H9 (cell line): ENCODE results near the gene ARHGEF38. TPM values are rescaled to one million over a fixed set of nuclear protein-coding genes. Genes with fewer than 3 reads are reported as not detected.

ENCODE experiments used
- DNase-seq: peaks from one replicate; pipeline ENCODE4 v3.0.0-alpha.2; 2017
- H2AFZ ChIP-seq: one replicate; pipeline ENCODE4 v1.6.1; 2013; ENCODE audit warnings: mild to moderate bottlenecking, low read length, control low read depth, moderate library complexity
- H2AK5ac ChIP-seq: 2 replicates; pipeline ENCODE4 v1.6.1; 2013; ENCODE audit warnings: low read length, control low read depth, mixed read lengths; ENCODE audit not compliant: insufficient read length
- H2BK120ac ChIP-seq: one replicate; pipeline ENCODE4 v1.6.1; 2013; ENCODE audit warnings: low read depth, mild to moderate bottlenecking, low read length, control low read depth, inconsistent platforms; ENCODE audit not compliant: poor library complexity, severe bottlenecking
- H2BK12ac ChIP-seq: 2 replicates; pipeline ENCODE4 v1.6.1; 2013; ENCODE audit warnings: low read length, control low read depth, mixed read lengths, low read depth; ENCODE audit not compliant: insufficient read length
- H2BK15ac ChIP-seq: 2 replicates; pipeline ENCODE4 v1.6.1; 2013; ENCODE audit warnings: low read depth, low read length, control low read depth
- H2BK20ac ChIP-seq: one replicate; pipeline ENCODE4 v1.6.1; 2013; ENCODE audit warnings: low read depth, mild to moderate bottlenecking, low read length, control low read depth, inconsistent platforms; ENCODE audit not compliant: poor library complexity, severe bottlenecking
- H2BK5ac ChIP-seq: 2 replicates; pipeline ENCODE4 v1.6.1; 2013; ENCODE audit warnings: low read length, control low read depth, mixed read lengths; ENCODE audit not compliant: insufficient read length
- H3K14ac ChIP-seq: 2 replicates; pipeline ENCODE4 v1.6.1; 2013; ENCODE audit warnings: low read length, control low read depth; ENCODE audit not compliant: insufficient read depth
- H3K18ac ChIP-seq: 2 replicates; pipeline ENCODE4 v1.6.1; 2013; ENCODE audit warnings: low read depth, mild to moderate bottlenecking, mixed read lengths, low read length, control low read depth; ENCODE audit not compliant: insufficient read length
- H3K23ac ChIP-seq: 2 replicates; pipeline ENCODE4 v1.6.1; 2013; ENCODE audit warnings: low read length, control low read depth, mixed read lengths, low read depth; ENCODE audit not compliant: insufficient read length
- H3K23me2 ChIP-seq: 2 replicates; pipeline ENCODE4 v1.6.1; 2013; ENCODE audit warnings: low read depth, mild to moderate bottlenecking, mixed read lengths, low read length, control low read depth; ENCODE audit not compliant: insufficient read length, poor library complexity, severe bottlenecking
- H3K27ac ChIP-seq: 2 replicates; pipeline ENCODE4 v1.5.1; 2013; ENCODE audit warnings: low read length, control low read depth, mixed read lengths, low read depth; ENCODE audit not compliant: insufficient read length
- H3K27me3 ChIP-seq: 2 replicates; pipeline ENCODE4 v1.6.1; 2013; ENCODE audit warnings: low read length, control low read depth, inconsistent platforms; ENCODE audit not compliant: insufficient read depth
- H3K4ac ChIP-seq: 2 replicates; pipeline ENCODE4 v1.6.1; 2013; ENCODE audit warnings: low read depth, mild to moderate bottlenecking, control low read depth, inconsistent platforms, low read length, moderate library complexity
- H3K4me1 ChIP-seq: 2 replicates; pipeline ENCODE4 v1.6.1; 2013; ENCODE audit warnings: low read length, control low read depth, inconsistent platforms; ENCODE audit not compliant: insufficient read depth
- H3K4me2 ChIP-seq: 2 replicates; pipeline ENCODE4 v1.6.1; 2013; ENCODE audit warnings: low read length, control low read depth, mixed read lengths; ENCODE audit not compliant: insufficient read length, insufficient read depth
- H3K56ac ChIP-seq: 2 replicates; pipeline ENCODE4 v1.6.1; 2013; ENCODE audit warnings: low read depth, mild to moderate bottlenecking, mixed read lengths, low read length, control low read depth; ENCODE audit not compliant: insufficient read length
- H3K79me1 ChIP-seq: 2 replicates; pipeline ENCODE4 v1.6.1; 2013; ENCODE audit warnings: low read depth, mild to moderate bottlenecking, moderate library complexity, low read length, control low read depth, inconsistent platforms; ENCODE audit not compliant: insufficient read depth, poor library complexity, severe bottlenecking
- H3K79me2 ChIP-seq: 2 replicates; pipeline ENCODE4 v1.6.1; 2013; ENCODE audit warnings: low read length, control low read depth, inconsistent platforms; ENCODE audit not compliant: insufficient read depth
- H3K9ac ChIP-seq: 2 replicates; pipeline ENCODE4 v1.6.1; 2013; ENCODE audit warnings: low read length, control low read depth, mixed read lengths; ENCODE audit not compliant: insufficient read length; ENCODE audit errors: extremely low read depth
- H3K9me3 ChIP-seq: one replicate; pipeline ENCODE4 v1.6.1; 2013; ENCODE audit warnings: low read depth, low read length, inconsistent platforms; ENCODE audit not compliant: control insufficient read depth
- H3T11ph ChIP-seq: one replicate; pipeline ENCODE4 v1.6.1; 2013; ENCODE audit warnings: mild to moderate bottlenecking, low read length, control low read depth, inconsistent platforms
- H4K20me1 ChIP-seq: one replicate; pipeline ENCODE4 v1.6.1; 2013; ENCODE audit not compliant: control insufficient read depth, insufficient read length, insufficient read depth
- H4K5ac ChIP-seq: 2 replicates; pipeline ENCODE4 v1.6.1; 2013; ENCODE audit warnings: low read depth, mild to moderate bottlenecking, mixed read lengths, low read length, control low read depth; ENCODE audit not compliant: insufficient read length
- H4K8ac ChIP-seq: replicated peaks from 2 replicates; pipeline ENCODE4 v1.6.1; 2013; ENCODE audit warnings: low read length, control low read depth, mixed read lengths, low read depth; ENCODE audit not compliant: insufficient read length
- H4K91ac ChIP-seq: 2 replicates; pipeline ENCODE4 v1.6.1; 2013; ENCODE audit warnings: low read depth, mild to moderate bottlenecking, moderate library complexity, mixed read lengths, low read length, control low read depth; ENCODE audit not compliant: insufficient read length
- H3K27ac Mint-ChIP-seq, 3 experiments: 2 replicates in 2 of 3; 3 replicates in 1 of 3; pipeline ENCODE4 v1.8.0; 2020 to 2021; ENCODE audit warnings: mixed read lengths in 3 of 3, mild to moderate bottlenecking in 1 of 3, moderate library complexity in 1 of 3
- H3K27me3 Mint-ChIP-seq: 2 replicates; pipeline ENCODE4 v1.8.0; 2021; ENCODE audit warnings: low read depth, mild to moderate bottlenecking, moderate library complexity, mixed read lengths
- H3K36me3 Mint-ChIP-seq, 3 experiments: 2 replicates in 2 of 3; 3 replicates in 1 of 3; pipeline ENCODE4 v1.8.0; 2020 to 2021; ENCODE audit warnings: low read depth in 3 of 3, mixed read lengths in 3 of 3; ENCODE audit not compliant: insufficient read depth in 1 of 3
- H3K4me1 Mint-ChIP-seq, 2 experiments: 2 replicates each; pipeline ENCODE4 v1.8.0; 2020; ENCODE audit warnings: mixed read lengths in 2 of 2
- H3K4me3 Mint-ChIP-seq, 2 experiments: 2 replicates in 1 of 2; 3 replicates in 1 of 2; pipeline ENCODE4 v1.8.0; 2020 to 2021; ENCODE audit warnings: mild to moderate bottlenecking in 2 of 2, mixed read lengths in 2 of 2, moderate library complexity in 1 of 2
- H3K9me3 Mint-ChIP-seq, 2 experiments: 2 replicates in 1 of 2; 3 replicates in 1 of 2; pipeline ENCODE4 v1.8.0; 2020; ENCODE audit warnings: mild to moderate bottlenecking in 2 of 2, mixed read lengths in 2 of 2, moderate library complexity in 1 of 2
- WGBS: extraction: QIAGEN DNeasy Blood & Tissue Kit; methylation state at CpG from one replicate; pipeline ENCODE4 v1.1.7; 2013; ENCODE audit warnings: missing lambda C conversion rate, low lambda C conversion rate, mixed read lengths; ENCODE audit not compliant: insufficient read length; ENCODE audit errors: extremely low coverage; 5-methylcytosine and 5-hydroxymethylcytosine counted together
- total RNA-seq: library from RNA; stranded (reverse); gene quantifications from 2 replicates; pipeline ENCODE4 v1.2.1, GENCODE V29; 2021
- TF ChIP-seq, protein P1 (sequence below): fragments of 200-600 bp; sonication (generic); conservative IDR thresholded peaks from 3 replicates; pipeline ENCODE4 v1.8.0; 2021; ENCODE audit warnings: antibody characterized with exemption, mild to moderate bottlenecking

Gene ARHGEF38
- total RNA-seq, 1 experiment from 2014 or later, result not detected

DNA sequence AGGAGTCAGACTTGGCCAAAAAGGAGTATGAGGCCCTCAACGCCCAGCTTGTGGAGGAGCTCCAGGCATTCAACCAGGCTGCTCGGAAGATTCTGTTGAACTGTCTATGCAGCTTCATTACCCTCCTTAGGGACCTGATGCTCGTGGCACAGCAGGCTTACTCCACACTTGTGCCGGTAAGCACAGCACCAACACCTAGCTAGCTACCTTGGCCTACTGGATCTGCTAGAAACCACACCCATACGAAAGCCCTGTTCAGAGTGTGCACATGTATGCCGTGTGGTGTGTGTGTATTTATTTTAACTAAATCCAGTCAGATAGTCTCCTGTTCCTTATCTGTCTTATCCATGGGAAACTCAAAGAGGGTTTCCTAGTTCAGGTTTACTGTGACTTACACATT is 106.8 kb downstream of the ARHGEF38 start:
- Mint-ChIP-seq H3K4me3 (no peak overlapping the region), H3K9me3 (no peaks in the 10 kb centered on the region), H3K36me3 (no peaks in the 10 kb centered on the region), H3K4me1 (no peaks in the 10 kb centered on the region), H3K27ac (no peak overlapping the region), H3K27me3 (peaks cover 4% of the 10 kb centered on the region)
- no peak overlapping the region for H2BK12ac ChIP-seq
- DNase-seq, result no peak
- H3K4me2 ChIP-seq, result no peak overlapping the region
- no peak overlapping the region for H3K18ac ChIP-seq
- no peak overlapping the region for H2BK120ac ChIP-seq
- no peaks in the 10 kb centered on the region for H3K4me1 ChIP-seq
- no peak overlapping the region for H3K9ac ChIP-seq
- H2BK15ac ChIP-seq, result no peak overlapping the region
- H3K27me3 ChIP-seq, result no peaks in the 10 kb centered on the region
- H2AFZ ChIP-seq, result no peak overlapping the region
- no peaks in the 10 kb centered on the region for H3K79me1 ChIP-seq
- no peaks in the 10 kb centered on the region for H4K20me1 ChIP-seq
- no peak overlapping the region for H3K56ac ChIP-seq
- H2BK5ac ChIP-seq, result no peak overlapping the region
- no peak overlapping the region for H4K8ac ChIP-seq
- no peak overlapping the region; the same call in 1 of the 2 replicates for H3K14ac ChIP-seq
- no peak overlapping the region for H3K4ac ChIP-seq
- no peaks in the 10 kb centered on the region for H3K79me2 ChIP-seq
- no CpG with 5 or more reads among the region's 6 CpGs for WGBS
- TF ChIP-seq, protein P1, sequence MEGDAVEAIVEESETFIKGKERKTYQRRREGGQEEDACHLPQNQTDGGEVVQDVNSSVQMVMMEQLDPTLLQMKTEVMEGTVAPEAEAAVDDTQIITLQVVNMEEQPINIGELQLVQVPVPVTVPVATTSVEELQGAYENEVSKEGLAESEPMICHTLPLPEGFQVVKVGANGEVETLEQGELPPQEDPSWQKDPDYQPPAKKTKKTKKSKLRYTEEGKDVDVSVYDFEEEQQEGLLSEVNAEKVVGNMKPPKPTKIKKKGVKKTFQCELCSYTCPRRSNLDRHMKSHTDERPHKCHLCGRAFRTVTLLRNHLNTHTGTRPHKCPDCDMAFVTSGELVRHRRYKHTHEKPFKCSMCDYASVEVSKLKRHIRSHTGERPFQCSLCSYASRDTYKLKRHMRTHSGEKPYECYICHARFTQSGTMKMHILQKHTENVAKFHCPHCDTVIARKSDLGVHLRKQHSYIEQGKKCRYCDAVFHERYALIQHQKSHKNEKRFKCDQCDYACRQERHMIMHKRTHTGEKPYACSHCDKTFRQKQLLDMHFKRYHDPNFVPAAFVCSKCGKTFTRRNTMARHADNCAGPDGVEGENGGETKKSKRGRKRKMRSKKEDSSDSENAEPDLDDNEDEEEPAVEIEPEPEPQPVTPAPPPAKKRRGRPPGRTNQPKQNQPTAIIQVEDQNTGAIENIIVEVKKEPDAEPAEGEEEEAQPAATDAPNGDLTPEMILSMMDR, result no peak
- H3K27ac ChIP-seq, result no peak overlapping the region
- no peak overlapping the region for H4K5ac ChIP-seq
- H3K9me3 ChIP-seq, result no peaks in the 10 kb centered on the region
- H3K23ac ChIP-seq, result no peak overlapping the region
- no peak overlapping the region for H2AK5ac ChIP-seq
- no peak overlapping the region for H3T11ph ChIP-seq
- H4K91ac ChIP-seq, result no peak overlapping the region
- H3K23me2 ChIP-seq, result no peaks in the 10 kb centered on the region
- H2BK20ac ChIP-seq, result no peak overlapping the region
